Heart left ventricle (tissue), 16 donors: ENCODE data around the gene KLRF1. TPM values are rescaled to one million over a fixed set of nuclear protein-coding genes. Genes with fewer than 3 reads are reported as not detected.

Experiments
- ATAC-seq, 4 donors: fragments of 200-7000 bp; cut with Tn5 transposase; one replicate each; pipeline ENCODE4 v1.9.1; 2020 to 2022; ENCODE audit warnings: moderate library complexity in 4 of 4, mild to moderate bottlenecking in 3 of 4, moderate number of reproducible peaks in 1 of 4
- DNase-seq, 5 donors: peaks; one replicate each; pipeline ENCODE4 v3.0.0-alpha.2; 2020
- H3K27ac ChIP-seq, 12 donors: fragments of 200-600 bp; sonication (generic) in 4 of 12; one replicate each; pipeline versions ENCODE4 v1.5.0 to v1.8.0; 2016 to 2022; ENCODE audit warnings: mild to moderate bottlenecking in 2 of 12
- H3K27me3 ChIP-seq, 9 donors: fragments of 200-600 bp; sonication (generic) in 2 of 9; one replicate each; pipeline versions ENCODE4 v1.5.1 to v1.8.0; 2016 to 2022; ENCODE audit warnings: mild to moderate bottlenecking in 3 of 9
- H3K36me3 ChIP-seq, 9 donors: fragments of 200-600 bp; sonication (generic) in 2 of 9; one replicate each; pipeline versions ENCODE4 v1.5.0 to v1.8.0; 2018 to 2022; ENCODE audit warnings: mild to moderate bottlenecking in 2 of 9
- H3K4me1 ChIP-seq, 12 donors: fragments of 200-600 bp; sonication (generic) in 4 of 12; one replicate each; pipeline versions ENCODE4 v1.5.0 to v1.8.0; 2016 to 2022; ENCODE audit warnings: mild to moderate bottlenecking in 3 of 12
- H3K4me3 ChIP-seq, 12 donors: fragments of 200-600 bp; sonication (generic) in 4 of 12; one replicate each; pipeline versions ENCODE4 v1.5.0 to v1.8.0; 2017 to 2022; ENCODE audit warnings: mild to moderate bottlenecking in 9 of 12, moderate library complexity in 4 of 12
- H3K9me3 ChIP-seq, 12 donors: fragments of 200-600 bp; sonication (generic) in 4 of 12; one replicate each; pipeline versions ENCODE4 v1.5.0 to v1.8.0; 2016 to 2022; ENCODE audit warnings: mild to moderate bottlenecking in 1 of 12
- CTCF ChIP-seq, 12 donors: fragments of 200-600 bp; sonication (generic) in 4 of 12; IDR thresholded peaks; one replicate each; pipeline versions ENCODE4 v1.5.0 to v1.8.0; 2018 to 2022; ENCODE audit warnings: antibody characterized with exemption in 12 of 12, mild to moderate bottlenecking in 5 of 12
- POLR2A ChIP-seq, 2 donors: fragments of 450-650 bp; IDR thresholded peaks; one replicate each; pipeline ENCODE4 v1.6.1; 2017; ENCODE audit warnings: antibody characterized with exemption in 2 of 2, mild to moderate bottlenecking in 2 of 2, moderate library complexity in 2 of 2
- WGBS, 4 donors: extraction: QIAGEN DNeasy Blood & Tissue Kit in 2 of 4; methylation state at CpG; one replicate each; pipeline versions ENCODE4 v1.1.5 to v1.1.7; 2013 to 2018; 5-methylcytosine and 5-hydroxymethylcytosine counted together
- intact Hi-C, 10 donors: fragments of 100-400 bp; cut with DNase I; formaldehyde crosslinking; loops; one replicate each; pipeline versions ENCODE4 v1.11.1 to v1.14.2; 2022
- polyA plus RNA-seq, 2 donors: library from polyadenylated mRNA; stranded (reverse); fragments of 200-250 nt; gene quantifications; one replicate each; pipeline ENCODE4 v1.2.3, GENCODE V29; 2013
- total RNA-seq, 9 donors: library from RNA; depleted of rRNA in 2 of 9; stranded (reverse); fragments of >200 nt in 2 of 9; fragmentation: NEBNext Ultra II Directional in 3 of 9; extraction: Animal tissue kit (Norgen Biotek cat#: 25700) in 3 of 9; gene quantifications; one replicate each; pipeline versions ENCODE4 v1.1.0 to v1.2.4, GENCODE V29; 2016 to 2023
- donor health status: ischemic (EF 13 %, LVEDD 7.1; RV severe dilation, severe dysfunction).
- donor health status: healthy with polysubstance abuse.
- donor health status: DM: no; HTN: yes; CAD: no.
- donor health status: DM: no; HTN: no; CAD: no.
- donor health status: ischemic (EF 25% LVEDD 6.9; RV normal size, moderate dysfunction).
- donor health status: ischemic (EF 25% LVEDD 5.7; RV mildly dilated, moderate dysfunction).
- donor health status: healthy.
- donor health status: DM: yes; HTN: yes; CAD: no.
- donor health status: ischemic (EF 35%, LVEDD 5.7; RV mildly dilated, moderate dysfunction).
- donor health status: nonischemic (EF 11% LVEDD 7.7; RV severe dilation, severe dysfunction).
- donor health status: DM: yes; HTN: yes; CAD: no.
- donor health status: PGD.
- donor health status: ischemic (EF 29% LVEDD 5.4; RV normal size, mild dysfunction).
- donor health status: nonischemic (EF 23%, LVEDD 6.1; RV moderate dilation, normal function).

KLRF1 gene
- total and polyA plus RNA-seq, 11 donors: 0.08 to 1.1 (median 0.56) TPM; not detected in 2

GRCh38 chr12:9792961-9793617 is 34.2 kb upstream of the KLRF1 start:
- intact Hi-C loops: no loop called here
- H3K27me3 ChIP-seq: no peaks in the 10 kb centered on the region
- H3K4me3 ChIP-seq: no peak overlapping the region
- WGBS, 4 donors: 84 to 90% (median 88%) methylated on average over 2 of the region's 2 CpGs
- H3K27ac ChIP-seq: no peak overlapping the region
- peaks cover 0 to 9% (median 0%) of the 10 kb centered on the region in 12 donors for H3K9me3 ChIP-seq
- DNase-seq (no peak), ATAC-seq (no peak)
- no peak for TF ChIP-seq POLR2A (IDR thresholded peaks at IDR 0.05)
- TF ChIP-seq CTCF (IDR thresholded peaks at IDR 0.05): no peak
- peaks cover 0 to 32% (median 0%) of the 10 kb centered on the region in 12 donors for H3K4me1 ChIP-seq
- no peaks in the 10 kb centered on the region for H3K36me3 ChIP-seq

GRCh38 chr12:9793779-9794395 is 33.4 kb upstream of the KLRF1 start:
- no peak for DNase-seq
- H3K36me3 ChIP-seq: no peaks in the 10 kb centered on the region
- H3K4me3 ChIP-seq: peak overlapping the region in 1 of 12 donors; percentile 1
- H3K27ac ChIP-seq: peak overlapping the region in 1 of 12 donors; percentile 15
- no peak for TF ChIP-seq CTCF (IDR thresholded peaks at IDR 0.05)
- no peak for TF ChIP-seq POLR2A (IDR thresholded peaks at IDR 0.05)
- intact Hi-C loops: no loop called here
- ATAC-seq: no peak
- peaks cover 0 to 32% (median 0%) of the 10 kb centered on the region in 12 donors for H3K4me1 ChIP-seq
- WGBS, 4 donors: 68 to 73% (median 69%) methylated on average over 8 of the region's 8 CpGs
- H3K9me3 ChIP-seq: peaks cover 0 to 9% (median 0%) of the 10 kb centered on the region in 12 donors
- H3K27me3 ChIP-seq: no peaks in the 10 kb centered on the region

GRCh38 chr12:9794484-9795093 is 32.7 kb upstream of the KLRF1 start:
- peaks cover 0 to 9% (median 0%) of the 10 kb centered on the region in 12 donors for H3K9me3 ChIP-seq
- peak overlapping the region in 1 of 12 donors; percentile 1 for H3K4me3 ChIP-seq
- WGBS, 4 donors: 55 to 67% (median 60%) methylated on average over 2 of the region's 2 CpGs
- H3K4me1 ChIP-seq: peaks cover 0 to 32% (median 0%) of the 10 kb centered on the region in 12 donors
- intact Hi-C loops: loop anchor here in 1 of 10 donors (5.0 kb wide), 1 partner anchor 42 kb away; no protein-coding TSS in a partner anchor
- DNase-seq (no peak), ATAC-seq (no peak)
- H3K36me3 ChIP-seq: no peaks in the 10 kb centered on the region
- H3K27me3 ChIP-seq: no peaks in the 10 kb centered on the region
- no peak overlapping the region for H3K27ac ChIP-seq
- TF ChIP-seq POLR2A (IDR thresholded peaks at IDR 0.05) (no peak), CTCF (IDR thresholded peaks at IDR 0.05) (no peak)

GRCh38 chr12:9795945-9796344 is 31.3 kb upstream of the KLRF1 start:
- no peaks in the 10 kb centered on the region for H3K27me3 ChIP-seq
- TF ChIP-seq POLR2A (IDR thresholded peaks at IDR 0.05) (no peak), CTCF (IDR thresholded peaks at IDR 0.05) (no peak)
- no peaks in the 10 kb centered on the region for H3K36me3 ChIP-seq
- no peaks in the 10 kb centered on the region for H3K9me3 ChIP-seq
- peak overlapping the region in 1 of 12 donors; percentile 14 for H3K27ac ChIP-seq
- DNase-seq: no peak
- intact Hi-C loops: loop anchor here in 1 of 10 donors (5.0 kb wide), 1 partner anchor 44 kb away; no protein-coding TSS in a partner anchor
- peaks cover 0 to 32% (median 0%) of the 10 kb centered on the region in 12 donors for H3K4me1 ChIP-seq
- no peak for ATAC-seq
- no peak overlapping the region for H3K4me3 ChIP-seq
- 87 to 92% (median 90%) methylated on average over 2 of the region's 2 CpGs for WGBS, 4 donors
